Fibroblast of skin of scalp (primary cell): ENCODE results near the gene NEURL1B. TPM values are rescaled to one million over a fixed set of nuclear protein-coding genes. Genes with fewer than 3 reads are reported as not detected.
A peak's percentile ranks its signal among the peaks of the same experiment; 100 is the strongest.
"Not testable (repeated sequence)": the region's sequence is repeated elsewhere in the genome, so short reads cannot be mapped to it uniquely, and the experiment has no call there.

ENCODE experiments used
- DNase-seq: peaks from one replicate; pipeline ENCODE4 v3.0.0-alpha.2; 2013
- polyA plus RNA-seq, 2 experiments: library from polyadenylated mRNA; unstranded; fragments of 120-200 nt; gene quantifications; one replicate each; pipeline ENCODE4 v1.2.1, GENCODE V29; 2013; ENCODE audit not compliant: insufficient read length in 2 of 2

NEURL1B gene, protein sequence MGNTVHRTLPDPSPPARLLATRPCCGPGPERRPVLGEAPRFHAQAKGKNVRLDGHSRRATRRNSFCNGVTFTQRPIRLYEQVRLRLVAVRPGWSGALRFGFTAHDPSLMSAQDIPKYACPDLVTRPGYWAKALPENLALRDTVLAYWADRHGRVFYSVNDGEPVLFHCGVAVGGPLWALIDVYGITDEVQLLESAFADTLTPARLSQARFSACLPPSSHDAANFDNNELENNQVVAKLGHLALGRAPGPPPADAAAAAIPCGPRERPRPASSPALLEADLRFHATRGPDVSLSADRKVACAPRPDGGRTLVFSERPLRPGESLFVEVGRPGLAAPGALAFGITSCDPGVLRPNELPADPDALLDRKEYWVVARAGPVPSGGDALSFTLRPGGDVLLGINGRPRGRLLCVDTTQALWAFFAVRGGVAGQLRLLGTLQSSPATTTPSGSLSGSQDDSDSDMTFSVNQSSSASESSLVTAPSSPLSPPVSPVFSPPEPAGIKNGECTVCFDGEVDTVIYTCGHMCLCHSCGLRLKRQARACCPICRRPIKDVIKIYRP
- 2.1 TPM for polyA plus RNA-seq (2013, experiment 1 of 2; ENCODE audit: insufficient read length)
- 2.8 TPM for polyA plus RNA-seq (2013, experiment 2 of 2; ENCODE audit: insufficient read length)

DNA sequence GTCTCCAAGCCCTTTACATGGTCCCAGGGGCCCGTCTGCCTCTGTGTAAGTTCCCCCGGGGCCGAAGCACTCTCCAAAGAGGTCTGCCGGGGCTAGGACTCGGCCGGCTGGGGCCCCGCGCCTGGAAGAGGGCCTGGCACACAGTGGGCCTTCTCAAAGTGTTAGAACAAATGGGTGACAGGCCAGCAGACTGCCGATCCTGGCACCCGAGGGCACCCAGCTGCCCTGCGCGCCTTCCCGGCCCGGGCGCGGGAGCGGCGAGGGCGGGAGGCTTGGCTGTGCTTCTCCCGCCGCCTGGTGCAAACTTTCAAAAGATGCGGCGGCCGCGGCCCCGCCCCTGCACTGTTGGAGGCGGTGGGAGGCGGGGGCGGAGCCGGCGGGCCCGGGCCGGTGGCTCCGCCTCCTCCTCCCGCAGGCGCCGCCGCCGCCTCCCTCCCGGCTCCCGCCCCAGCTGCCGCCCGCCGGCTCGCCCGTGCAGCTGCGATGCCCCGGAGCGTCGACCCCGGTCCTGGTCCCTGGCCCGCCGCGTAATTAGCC is at the start of gene NEURL1B:
TSS of gene NEURL1B (plus strand) at position 442 of the 537 bp plus-strand sequence. CDS start 144 bp downstream, outside the sequence.
- peak; percentile 67 for DNase-seq

DNA sequence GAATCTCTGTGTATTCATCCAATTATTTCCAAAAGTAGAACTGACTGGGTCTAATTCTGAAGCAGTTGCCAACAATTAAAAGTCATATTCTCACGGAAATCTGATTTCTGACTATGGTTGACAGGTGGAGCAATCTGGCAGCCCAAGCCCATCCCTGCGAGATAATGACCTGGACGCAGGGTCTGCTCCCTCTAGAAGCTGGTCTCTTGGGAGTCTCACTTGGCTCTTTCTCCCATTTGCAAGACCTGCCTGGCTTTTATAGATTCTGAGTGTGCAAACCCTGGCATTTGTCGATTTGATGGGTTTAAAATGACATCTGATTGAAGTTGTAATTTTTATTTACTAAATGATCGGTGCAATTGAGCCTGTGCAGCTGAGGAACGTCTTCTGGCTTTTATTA is 49.4 kb upstream of the NEURL1B start:
- no peak for DNase-seq

DNA sequence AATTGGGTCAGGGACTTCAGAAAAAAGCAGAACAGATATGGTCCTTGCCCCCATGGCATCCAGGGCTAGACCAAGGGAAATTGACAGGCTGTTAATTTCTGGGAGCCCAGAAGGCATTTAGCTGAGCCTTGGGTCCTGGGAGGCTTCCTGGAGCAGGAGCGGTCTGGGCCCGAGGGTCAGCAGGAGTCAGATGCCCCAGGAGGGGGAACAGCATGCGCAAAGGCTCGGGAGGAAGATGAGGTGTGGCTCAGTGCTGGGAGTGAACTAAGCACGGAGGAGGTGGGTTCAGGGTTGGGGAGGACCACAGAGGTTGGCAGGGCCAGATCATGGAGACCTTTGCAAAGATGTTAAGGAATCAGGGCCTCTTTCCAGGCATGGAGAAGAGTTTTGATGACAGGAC is 48.2 kb upstream of the NEURL1B start:
- no peak for DNase-seq

DNA sequence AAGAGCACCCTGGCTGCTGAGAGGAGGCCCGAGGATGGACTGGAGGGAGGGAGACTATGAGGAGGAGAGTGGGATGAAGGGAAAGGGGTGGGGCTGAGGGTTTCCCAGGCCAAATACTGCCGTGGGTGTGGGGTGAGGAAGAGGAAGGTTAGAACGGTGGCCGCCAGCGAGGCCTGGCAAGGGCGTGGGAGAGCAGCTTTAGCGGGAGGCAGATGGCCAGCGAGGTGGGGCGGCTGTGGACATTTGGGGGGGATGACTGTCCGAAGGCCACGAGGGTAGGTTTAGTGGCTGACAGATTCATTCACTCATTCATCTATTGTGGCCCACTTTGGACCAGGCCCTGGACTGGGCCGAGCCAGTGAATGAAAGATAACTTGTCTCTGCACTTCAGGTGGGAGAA is 47.8 kb upstream of the NEURL1B start:
- DNase-seq, result no peak

DNA sequence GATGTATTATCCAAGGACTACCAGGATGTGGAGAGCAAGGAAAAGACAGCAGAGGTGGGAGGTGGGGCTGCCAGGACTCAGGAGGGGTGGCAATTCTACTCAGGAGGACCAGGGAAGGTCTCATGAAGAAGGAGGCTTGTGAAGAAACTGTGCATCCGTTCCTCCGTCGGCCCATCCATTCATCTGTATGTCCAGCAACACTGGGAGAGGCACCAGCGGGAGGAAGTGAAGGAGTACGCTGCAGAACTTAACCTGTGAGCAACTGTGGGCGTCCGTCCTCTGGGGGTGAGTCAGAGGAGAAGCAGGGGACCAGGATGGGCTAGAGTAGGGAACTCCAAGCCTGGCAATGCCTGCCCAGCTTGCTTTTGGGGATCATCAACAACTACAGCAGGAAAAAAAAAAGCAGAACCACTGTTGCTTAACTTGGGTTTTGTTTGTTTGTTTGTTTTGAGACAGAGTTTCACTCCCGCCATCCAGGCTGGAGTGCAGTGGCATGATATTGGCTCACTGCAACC is 47.3 kb upstream of the NEURL1B start:
- no peak for DNase-seq

DNA sequence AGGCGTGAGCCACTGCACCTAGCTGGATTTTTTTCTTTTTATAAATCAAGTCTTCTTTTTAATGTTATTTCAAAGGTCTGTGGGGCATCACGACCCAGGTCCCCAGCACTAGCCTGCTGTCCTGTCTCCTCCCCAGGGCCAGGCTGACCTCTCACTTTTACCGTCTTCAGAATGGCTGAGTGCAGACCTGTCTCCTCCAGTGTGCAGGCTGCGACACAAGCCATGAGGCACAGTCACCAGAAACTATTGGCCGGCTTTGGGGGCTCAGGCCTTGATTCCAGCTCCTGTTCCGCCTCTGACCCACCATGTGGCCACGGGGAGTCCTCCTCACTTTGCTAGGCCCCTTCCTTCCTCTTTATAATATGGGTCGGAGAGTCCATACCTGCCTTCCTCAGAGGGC is 46.6 kb upstream of the NEURL1B start:
- DNase-seq, result no peak

DNA sequence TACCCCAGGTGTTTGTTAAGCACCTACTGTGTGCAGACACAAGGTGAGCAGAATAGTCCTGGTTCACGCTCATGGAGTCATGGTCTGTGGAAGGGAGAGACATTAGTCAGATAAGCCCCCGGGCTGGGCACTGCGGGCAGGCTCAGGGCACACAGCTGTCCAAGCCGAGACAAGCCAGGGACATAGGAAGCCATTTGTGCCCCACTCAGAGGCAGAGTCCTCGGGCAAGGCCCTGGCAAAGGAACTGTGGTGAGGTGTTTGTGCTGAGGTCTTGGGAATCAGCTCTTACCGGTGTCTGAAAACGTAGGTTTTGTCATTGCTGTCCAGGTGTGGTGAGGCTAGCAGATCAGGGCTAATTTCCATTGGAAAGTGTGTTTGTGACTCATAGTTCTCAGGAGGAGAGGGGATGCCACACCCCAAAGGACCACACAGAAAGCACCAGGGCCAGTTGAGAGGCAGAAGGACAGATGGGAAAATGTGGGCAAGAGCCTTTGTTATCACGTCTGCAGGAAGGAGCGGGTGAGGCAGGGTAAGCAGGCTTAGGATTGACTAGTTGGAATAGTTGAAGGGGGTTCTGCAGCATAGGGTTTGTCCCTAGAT is 46.1 kb upstream of the NEURL1B start:
- no peak for DNase-seq

DNA sequence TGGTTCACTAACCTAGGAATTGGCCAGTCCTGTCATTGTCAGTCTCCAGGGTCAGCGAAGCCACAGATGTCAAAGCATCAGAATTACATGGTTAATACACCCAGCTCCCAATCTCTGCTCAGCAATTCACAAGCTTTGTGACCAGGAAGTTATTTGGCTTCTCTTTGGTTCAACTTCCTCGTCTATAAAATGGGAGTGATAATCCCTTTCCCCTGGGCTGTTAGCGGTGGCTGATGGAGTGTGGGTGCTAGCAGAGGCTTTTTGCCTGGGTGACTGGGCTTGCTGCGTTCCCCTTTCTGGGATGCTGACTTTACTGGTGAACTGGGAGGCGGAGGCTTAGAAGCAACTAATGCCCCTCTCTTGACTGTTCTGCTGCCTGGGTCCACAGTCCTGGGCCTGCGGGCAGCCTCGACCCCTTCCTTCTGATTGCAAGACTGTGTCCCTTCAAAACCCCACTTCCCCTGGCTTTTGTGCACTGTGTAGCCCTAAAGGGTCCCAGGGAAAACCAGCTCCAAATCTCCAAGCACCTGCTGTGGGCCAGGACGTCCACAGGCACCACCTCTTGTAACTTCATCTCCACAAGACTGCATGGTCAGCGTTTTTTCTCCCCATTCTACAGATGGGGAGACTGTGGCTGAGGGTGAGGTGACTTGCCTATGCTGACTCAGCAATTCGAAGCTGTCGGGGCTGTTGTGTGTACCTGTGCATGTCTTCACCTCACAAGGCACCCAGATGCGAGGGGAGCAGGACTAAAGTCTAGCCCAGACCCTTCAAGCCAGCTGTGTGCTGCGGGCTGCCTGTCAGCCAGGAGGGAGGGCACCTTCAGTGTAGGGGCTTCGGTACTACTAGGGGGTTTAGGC is 45.2 kb upstream of the NEURL1B start:
- no peak for DNase-seq

DNA sequence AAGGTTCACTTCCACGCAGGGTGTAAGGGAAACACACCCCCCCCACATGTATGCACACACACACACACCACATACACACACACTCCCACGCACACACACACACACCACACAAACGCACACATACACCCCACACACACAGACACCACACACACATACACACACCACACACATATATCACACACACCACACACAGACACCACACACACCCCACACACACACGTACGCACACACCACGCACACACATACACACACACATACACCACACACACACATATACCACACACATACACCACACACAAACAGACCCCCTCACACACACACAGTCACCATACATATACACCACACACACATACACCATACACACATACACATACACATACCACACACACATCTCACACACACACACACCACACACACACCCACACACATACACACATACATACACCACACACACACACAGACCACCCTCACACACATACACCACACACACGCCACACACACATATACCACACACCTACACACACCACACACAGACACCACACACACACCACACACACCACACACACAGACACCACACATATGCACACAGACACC is 44.3 kb upstream of the NEURL1B start:
- no peak for DNase-seq

DNA sequence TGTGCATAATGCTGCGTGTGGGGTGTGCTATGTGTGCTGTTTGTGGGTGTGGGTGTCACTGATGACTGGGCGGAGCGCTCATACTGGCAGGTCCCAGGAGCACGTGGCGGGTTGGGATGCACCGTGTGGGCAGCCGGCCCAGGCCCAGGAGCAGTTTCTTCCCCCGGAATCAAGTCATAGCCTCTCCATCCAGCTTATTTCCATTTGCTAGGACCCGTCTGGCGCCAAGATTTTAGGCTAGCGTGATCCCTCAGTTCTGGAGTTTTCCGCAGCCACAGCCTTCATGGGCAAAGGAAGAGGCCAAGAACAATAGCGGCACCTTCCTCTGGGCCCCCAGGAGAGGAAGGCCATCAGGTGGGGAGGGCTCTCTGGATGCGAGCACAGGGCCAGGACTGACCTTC is 43.3 kb upstream of the NEURL1B start:
- no peak for DNase-seq

DNA sequence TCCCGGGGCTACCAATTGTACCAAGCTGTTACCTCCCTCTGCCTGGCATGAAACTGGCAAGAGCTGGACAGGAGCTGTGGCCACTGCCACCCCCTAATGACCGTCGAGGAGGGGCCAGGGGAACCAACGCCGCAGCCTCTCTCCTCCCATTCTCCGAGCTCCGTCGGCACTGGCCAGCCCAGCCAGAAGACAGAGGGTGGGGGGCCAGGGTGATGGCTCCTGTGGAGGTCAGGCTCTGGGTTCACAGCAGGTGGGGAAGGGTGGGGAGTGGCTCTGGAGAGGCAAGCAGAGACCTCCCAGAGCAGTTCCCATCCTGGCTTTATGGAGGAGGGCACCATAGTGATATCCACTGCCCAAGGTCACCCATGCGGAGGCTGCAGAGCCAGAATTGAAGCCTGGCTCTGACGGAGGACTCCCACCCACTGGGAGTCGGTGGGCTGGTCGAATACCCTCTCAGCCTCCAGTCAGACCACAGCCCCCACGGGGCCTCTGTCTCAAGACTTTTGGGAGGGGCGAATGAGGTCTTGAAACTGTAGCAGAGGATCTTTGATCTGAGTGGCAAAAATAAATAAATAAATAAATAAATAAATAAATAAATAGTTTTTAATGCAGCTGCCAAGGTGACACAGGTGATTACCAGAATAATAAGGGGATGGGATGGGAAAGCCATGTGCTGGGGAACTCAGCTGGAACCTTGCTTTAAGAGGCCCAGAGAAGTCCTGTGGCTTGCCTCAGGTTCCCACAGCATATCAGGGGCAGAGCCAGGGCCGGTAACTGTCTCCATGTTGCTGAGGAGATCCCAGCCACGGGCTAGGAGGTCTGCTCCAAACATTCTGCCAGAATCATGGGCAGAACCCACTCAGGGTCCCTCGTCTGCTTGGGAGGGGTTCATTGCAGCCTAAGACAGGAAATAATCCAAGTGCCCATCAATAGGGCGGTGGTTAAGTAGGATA is 42.5 kb upstream of the NEURL1B start:
- no peak for DNase-seq

DNA sequence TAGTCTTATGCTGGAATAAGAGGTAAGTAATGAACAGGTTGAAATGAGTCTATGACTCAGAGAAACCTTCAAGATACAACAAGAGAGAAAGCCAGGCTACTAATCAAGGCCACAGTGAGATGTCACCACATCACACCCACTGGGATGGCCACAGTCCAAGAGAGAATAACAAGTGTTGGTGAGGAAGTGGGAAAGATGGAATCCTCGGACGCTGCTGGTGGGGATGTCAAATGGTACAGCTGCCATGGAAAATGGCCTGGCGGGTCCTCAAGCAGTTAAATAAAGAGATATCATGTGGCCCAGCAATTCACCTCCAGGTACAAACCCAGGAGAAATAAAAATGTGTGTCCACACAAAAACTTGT is 41.9 kb upstream of the NEURL1B start:
- no peak for DNase-seq

DNA sequence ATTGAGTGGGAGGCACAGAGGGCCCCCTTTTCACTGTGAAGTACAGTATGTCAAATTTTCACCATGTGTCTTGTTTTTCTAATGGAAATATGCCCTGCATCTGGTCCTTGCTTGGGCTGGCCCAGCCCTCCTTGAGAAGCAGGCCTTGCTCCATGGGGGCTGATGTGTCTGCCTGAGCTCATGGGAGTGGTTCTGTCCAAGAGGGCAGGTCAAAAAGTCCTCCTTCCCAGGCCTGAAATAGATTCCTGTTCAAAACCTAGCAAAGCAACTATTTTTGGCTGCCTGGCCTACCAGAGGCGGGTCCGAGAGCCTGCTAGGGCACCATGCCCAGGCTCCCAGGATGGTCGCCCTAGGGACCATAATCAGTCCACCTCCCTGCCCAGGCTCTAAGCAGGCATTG is 40.5 kb upstream of the NEURL1B start:
- no peak for DNase-seq

DNA sequence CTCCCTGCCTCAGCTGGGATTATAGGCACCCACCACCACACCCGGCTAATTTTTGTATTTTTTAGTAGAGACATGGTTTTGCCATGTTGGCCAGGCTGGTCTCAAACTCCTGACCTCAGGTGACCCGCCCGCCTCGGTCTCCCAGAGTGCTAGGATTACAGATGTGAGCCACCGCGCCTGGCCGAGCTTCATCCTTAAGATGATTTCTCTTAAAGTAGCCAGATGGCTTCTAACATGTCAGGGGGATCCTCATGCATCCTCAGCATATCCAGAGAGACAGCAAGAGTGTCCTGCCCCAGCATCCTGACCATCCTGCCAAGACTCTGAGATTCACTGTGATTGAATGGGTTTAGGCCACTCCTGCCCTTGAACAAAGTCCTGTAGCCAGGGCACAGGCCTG is 39.5 kb upstream of the NEURL1B start:
- not testable (repeated sequence) for DNase-seq

DNA sequence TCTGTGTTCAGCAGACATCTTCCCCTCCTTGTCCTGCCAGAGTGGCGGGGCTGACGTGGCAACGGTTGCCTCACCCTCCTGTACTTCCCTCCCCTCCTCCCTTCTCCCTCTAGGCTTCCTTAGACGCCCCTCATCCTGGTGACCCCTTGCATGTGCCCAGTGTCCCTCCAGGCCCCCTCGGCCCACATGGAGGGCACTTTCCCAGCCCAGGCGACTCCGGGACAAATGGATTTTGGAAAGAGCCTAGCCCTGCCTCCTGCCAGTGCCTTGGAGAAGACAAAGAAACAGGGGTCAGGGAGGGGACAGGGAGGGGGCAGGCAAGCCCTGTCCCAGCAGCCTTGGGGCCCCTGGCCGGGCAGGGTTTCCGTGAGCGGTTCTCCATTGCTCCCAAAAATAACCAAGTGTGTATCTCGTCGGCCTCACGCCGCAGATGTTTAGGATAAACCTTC is 38.3 kb upstream of the NEURL1B start:
- peak; percentile 2 for DNase-seq

DNA sequence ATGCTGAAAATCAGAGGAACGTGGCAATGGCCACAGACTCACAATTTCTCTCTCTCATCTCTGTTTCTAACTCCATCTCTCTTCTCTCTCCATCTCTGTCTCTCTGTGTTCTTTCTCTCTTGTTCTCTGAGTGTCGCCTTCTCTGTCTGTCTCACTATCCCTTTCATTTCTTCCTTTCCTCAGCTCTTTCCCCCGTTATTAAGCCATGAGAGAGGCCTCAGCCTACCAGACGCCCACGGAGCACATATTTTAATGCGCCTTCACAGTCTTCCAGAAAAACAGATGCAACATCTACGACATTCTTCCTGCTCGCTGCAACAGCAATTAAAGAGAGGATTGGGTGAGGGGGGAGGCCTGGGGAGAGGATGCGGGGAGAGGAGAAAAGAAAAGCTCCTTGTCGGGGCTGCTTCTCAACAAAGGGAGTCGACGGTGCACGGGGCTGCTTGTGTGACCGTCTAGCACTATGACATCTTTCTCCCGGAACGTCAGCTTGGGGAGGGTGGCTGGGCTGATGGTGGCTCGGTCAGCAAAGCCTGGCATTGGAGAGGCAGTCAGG is 37.7 kb upstream of the NEURL1B start:
- peak; percentile 27 for DNase-seq

DNA sequence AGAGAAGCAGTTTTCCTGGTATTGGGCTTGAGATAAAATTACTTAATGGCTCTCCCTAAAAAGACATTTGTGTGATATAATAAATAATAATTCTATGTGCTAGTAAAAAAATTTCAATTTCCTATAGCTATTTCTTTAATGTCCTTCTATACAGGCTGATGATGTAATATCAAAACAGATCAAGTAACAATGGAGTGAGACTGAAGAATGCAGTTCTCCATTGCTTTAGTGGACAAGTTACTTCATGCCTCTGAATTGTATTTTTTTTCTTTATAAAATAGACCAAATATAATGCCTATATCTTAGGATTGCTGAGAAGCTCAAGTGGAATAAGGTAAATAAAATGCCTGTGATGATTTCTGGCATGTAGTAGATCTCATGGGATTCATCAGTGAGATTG is 35.6 kb upstream of the NEURL1B start:
- DNase-seq, result peak; percentile 6

DNA sequence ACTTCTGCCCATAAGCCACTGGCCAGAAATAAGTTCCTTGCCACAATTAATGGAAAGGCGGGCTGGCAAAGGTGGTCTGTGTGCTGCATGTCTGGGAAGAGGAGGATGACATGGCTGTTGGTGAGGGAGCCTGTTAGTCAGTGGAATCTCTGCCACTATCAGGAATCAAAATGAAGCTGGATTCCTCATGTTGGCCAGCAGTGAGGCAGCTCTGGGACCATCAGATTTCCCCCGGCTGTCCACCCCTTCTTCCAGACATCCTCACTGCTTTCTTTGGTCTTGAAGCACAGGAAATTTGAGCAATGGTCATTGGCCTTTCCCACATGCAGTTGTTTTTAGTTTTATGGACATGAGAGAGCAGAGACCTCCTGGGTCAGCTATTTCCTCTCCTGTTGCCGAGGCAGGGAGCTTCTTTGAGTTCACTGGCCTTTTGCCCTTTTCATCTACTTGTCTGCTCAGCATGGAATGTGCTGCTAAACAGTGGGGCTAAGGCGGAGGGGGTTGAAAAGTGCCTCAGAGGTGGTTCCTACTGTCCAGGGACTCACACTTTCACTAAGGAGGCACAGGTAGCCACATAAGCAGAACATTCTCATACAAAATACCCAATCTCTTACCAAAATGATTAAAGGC is 34.8 kb upstream of the NEURL1B start:
- no peak for DNase-seq

DNA sequence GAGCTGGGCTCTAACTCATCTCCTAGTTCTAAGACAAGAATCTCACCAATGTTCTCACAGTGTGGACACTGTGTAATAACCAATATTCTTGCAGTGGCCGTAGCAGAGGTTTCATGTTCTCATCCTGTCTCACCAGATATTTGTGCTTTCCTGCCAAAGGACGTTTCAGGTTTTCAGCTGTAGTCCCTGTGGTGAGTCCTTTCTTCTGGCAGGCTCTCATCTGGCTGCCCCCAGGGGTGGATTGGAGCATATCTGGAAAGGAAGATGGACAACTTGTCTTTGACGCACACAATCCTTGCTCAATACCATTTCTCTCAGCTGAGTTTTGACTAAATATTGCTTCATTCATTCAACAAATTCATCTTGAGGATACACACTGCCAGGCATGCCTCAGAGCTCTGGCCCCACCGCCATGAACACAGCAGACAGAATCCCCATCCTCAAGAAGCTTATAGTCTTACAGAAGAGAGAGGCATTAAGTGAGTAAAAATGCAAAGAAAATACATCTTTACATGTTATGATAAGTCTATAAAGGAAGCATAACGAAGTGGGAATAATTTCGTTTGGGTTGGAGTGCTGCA is 33.8 kb upstream of the NEURL1B start:
- no peak for DNase-seq
